Neural cell (in vitro differentiated cells): ENCODE results near the gene IGF2R. TPM values are rescaled to one million over a fixed set of nuclear protein-coding genes. Genes with fewer than 3 reads are reported as not detected.

Experiments
- H2AFZ ChIP-seq: fragments of 200-600, 300-800 bp; sonication (generic), shearing (Covaris generic); 2 replicates; pipeline ENCODE4 v1.6.0; 2014; ENCODE audit warnings: low read depth, mild to moderate bottlenecking, antibody characterized with exemption, low read length, moderate library complexity
- H3F3A ChIP-seq: fragments of 200-600 bp; shearing (Covaris generic); 2 replicates; pipeline ENCODE4 v1.6.1; 2016; ENCODE audit warnings: mild to moderate bottlenecking, moderate library complexity, mixed read lengths, antibody characterized with exemption, low read length; ENCODE audit not compliant: insufficient read depth, poor library complexity, severe bottlenecking
- H3K27ac ChIP-seq: fragments of 200-600, 300-800 bp; sonication (generic), shearing (Covaris generic); 2 replicates; pipeline ENCODE4 v1.5.1; 2014; ENCODE audit warnings: mild to moderate bottlenecking, low read length, moderate library complexity
- H3K27me3 ChIP-seq: fragments of 300-800, 200-600 bp; sonication (generic), shearing (Covaris generic); 2 replicates; pipeline ENCODE4 v1.6.0; 2014; ENCODE audit warnings: mild to moderate bottlenecking, low read depth, low read length, moderate library complexity; ENCODE audit not compliant: insufficient read depth
- H3K36me3 ChIP-seq: fragments of 300-800, 200-600 bp; sonication (generic), shearing (Covaris generic); 2 replicates; pipeline ENCODE4 v1.5.1; 2014; ENCODE audit warnings: mild to moderate bottlenecking, antibody characterized with exemption, low read length, moderate library complexity; ENCODE audit not compliant: insufficient read depth
- H3K4me2 ChIP-seq: fragments of 300-800, 200-600 bp; sonication (generic), shearing (Covaris generic); 2 replicates; pipeline ENCODE4 v1.6.0; 2014; ENCODE audit warnings: mild to moderate bottlenecking, low read length
- H3K4me3 ChIP-seq: fragments of 300-800, 200-600 bp; sonication (generic), shearing (Covaris generic); 2 replicates; pipeline ENCODE4 v1.5.1; 2014; ENCODE audit warnings: mild to moderate bottlenecking, low read length, moderate library complexity
- H3K79me2 ChIP-seq: fragments of 200-600 bp; shearing (Covaris generic); replicated peaks from 2 replicates; pipeline ENCODE4 v1.6.0; 2014; ENCODE audit warnings: mild to moderate bottlenecking, low read length, moderate library complexity; ENCODE audit not compliant: insufficient read depth
- H3K9ac ChIP-seq: fragments of 300-800, 200-600 bp; sonication (generic), shearing (Covaris generic); 2 replicates; pipeline ENCODE4 v1.6.1; 2016; ENCODE audit warnings: mild to moderate bottlenecking, low read length, mixed read lengths
- H3K9me2 ChIP-seq: fragments of 200-600 bp; shearing (Covaris generic); 2 replicates; pipeline ENCODE4 v1.6.1; 2016; ENCODE audit warnings: mild to moderate bottlenecking, low read length, mixed read lengths; ENCODE audit not compliant: insufficient read depth
- H3K9me3 ChIP-seq: fragments of 200-600, 300-800 bp; sonication (generic), shearing (Covaris generic); 2 replicates; pipeline ENCODE4 v1.6.1; 2016; ENCODE audit warnings: mild to moderate bottlenecking, mixed run types, low read length, moderate library complexity, mixed read lengths
- H4K20me1 ChIP-seq: fragments of 200-600 bp; shearing (Covaris generic); 2 replicates; pipeline ENCODE4 v1.6.1; 2016; ENCODE audit warnings: mild to moderate bottlenecking, mixed run types; ENCODE audit not compliant: insufficient read depth
- EP300 ChIP-seq: fragments of 450-650 bp; conservative IDR thresholded peaks from 2 replicates; pipeline ENCODE4 v1.6.1; 2014; ENCODE audit warnings: antibody characterized with exemption, mild to moderate bottlenecking, moderate library complexity; ENCODE audit not compliant: poor library complexity, severe bottlenecking
- EZH2 ChIP-seq: fragments of 200-600, 300-800 bp; shearing (Covaris generic), sonication (generic); IDR thresholded peaks from 2 replicates; pipeline ENCODE4 v1.6.1; 2014; ENCODE audit warnings: antibody characterized with exemption, low read length, borderline replicate concordance, mild to moderate bottlenecking; ENCODE audit not compliant: insufficient read depth, poor library complexity, severe bottlenecking
- MXI1 ChIP-seq: fragments of 450-650 bp; conservative IDR thresholded peaks from 2 replicates; pipeline ENCODE4 v1.6.1; 2014; ENCODE audit warnings: antibody characterized with exemption, mild to moderate bottlenecking; ENCODE audit not compliant: poor library complexity, severe bottlenecking
- POLR2AphosphoS5 ChIP-seq: IDR thresholded peaks from 2 replicates; pipeline ENCODE4 v1.6.1; 2012
- RAD21 ChIP-seq: fragments of 450-650 bp; conservative IDR thresholded peaks from 2 replicates; pipeline ENCODE4 v1.6.1; 2014; ENCODE audit warnings: antibody characterized with exemption, mild to moderate bottlenecking, moderate library complexity
- REST ChIP-seq: IDR thresholded peaks from 2 replicates; pipeline ENCODE4 v1.6.1; 2012; ENCODE audit warnings: borderline replicate concordance
- SMC3 ChIP-seq: fragments of 450-650 bp; conservative IDR thresholded peaks from 2 replicates; pipeline ENCODE4 v1.6.1; 2014; ENCODE audit warnings: antibody characterized with exemption, mild to moderate bottlenecking, moderate library complexity; ENCODE audit not compliant: poor library complexity
- TAF1 ChIP-seq: IDR thresholded peaks from 2 replicates; pipeline ENCODE4 v1.6.1; 2012; ENCODE audit warnings: low read depth
- polyA plus RNA-seq: library from polyadenylated mRNA; depleted of rRNA; stranded (reverse); fragments of >200 nt; gene quantifications from 2 replicates; pipeline ENCODE4 v1.2.3, GENCODE V29; 2014
- TF ChIP-seq, protein P1 (sequence below): fragments of 450-650 bp; IDR thresholded peaks from 2 replicates; pipeline ENCODE4 v1.5.1; 2014; ENCODE audit warnings: antibody characterized with exemption, mild to moderate bottlenecking, moderate library complexity; ENCODE audit not compliant: poor library complexity, severe bottlenecking

The IGF2R gene
- polyA plus RNA-seq, 1 donor from 2014 or later: 15.0 TPM

- Histone ChIP-seq H3F3A (no peaks in the 10 kb centered on the region), H3K9me3 (no peaks in the 10 kb centered on the region), H4K20me1 (no peaks in the 10 kb centered on the region), H2AFZ (no peak overlapping the region), H3K79me2 (no peaks in the 10 kb centered on the region), H3K36me3 (no peaks in the 10 kb centered on the region), H3K4me2 (no peak overlapping the region), H3K27me3 (no peaks in the 10 kb centered on the region), H3K9me2 (no peaks in the 10 kb centered on the region), H3K9ac (no peak overlapping the region), H3K27ac (no peak overlapping the region), H3K4me3 (no peak overlapping the region)
- TF ChIP-seq TAF1 (no peak), RAD21 (no peak), EP300 (no peak), SMC3 (no peak), POLR2AphosphoS5 (no peak), REST (no peak), EZH2 (no peak), MXI1 (no peak)
- TF ChIP-seq, protein P1, sequence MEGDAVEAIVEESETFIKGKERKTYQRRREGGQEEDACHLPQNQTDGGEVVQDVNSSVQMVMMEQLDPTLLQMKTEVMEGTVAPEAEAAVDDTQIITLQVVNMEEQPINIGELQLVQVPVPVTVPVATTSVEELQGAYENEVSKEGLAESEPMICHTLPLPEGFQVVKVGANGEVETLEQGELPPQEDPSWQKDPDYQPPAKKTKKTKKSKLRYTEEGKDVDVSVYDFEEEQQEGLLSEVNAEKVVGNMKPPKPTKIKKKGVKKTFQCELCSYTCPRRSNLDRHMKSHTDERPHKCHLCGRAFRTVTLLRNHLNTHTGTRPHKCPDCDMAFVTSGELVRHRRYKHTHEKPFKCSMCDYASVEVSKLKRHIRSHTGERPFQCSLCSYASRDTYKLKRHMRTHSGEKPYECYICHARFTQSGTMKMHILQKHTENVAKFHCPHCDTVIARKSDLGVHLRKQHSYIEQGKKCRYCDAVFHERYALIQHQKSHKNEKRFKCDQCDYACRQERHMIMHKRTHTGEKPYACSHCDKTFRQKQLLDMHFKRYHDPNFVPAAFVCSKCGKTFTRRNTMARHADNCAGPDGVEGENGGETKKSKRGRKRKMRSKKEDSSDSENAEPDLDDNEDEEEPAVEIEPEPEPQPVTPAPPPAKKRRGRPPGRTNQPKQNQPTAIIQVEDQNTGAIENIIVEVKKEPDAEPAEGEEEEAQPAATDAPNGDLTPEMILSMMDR: no peak
These were observed 11.7 kb upstream of the IGF2R start for GRCh38 chr6:159957071-159957673.

DNA sequence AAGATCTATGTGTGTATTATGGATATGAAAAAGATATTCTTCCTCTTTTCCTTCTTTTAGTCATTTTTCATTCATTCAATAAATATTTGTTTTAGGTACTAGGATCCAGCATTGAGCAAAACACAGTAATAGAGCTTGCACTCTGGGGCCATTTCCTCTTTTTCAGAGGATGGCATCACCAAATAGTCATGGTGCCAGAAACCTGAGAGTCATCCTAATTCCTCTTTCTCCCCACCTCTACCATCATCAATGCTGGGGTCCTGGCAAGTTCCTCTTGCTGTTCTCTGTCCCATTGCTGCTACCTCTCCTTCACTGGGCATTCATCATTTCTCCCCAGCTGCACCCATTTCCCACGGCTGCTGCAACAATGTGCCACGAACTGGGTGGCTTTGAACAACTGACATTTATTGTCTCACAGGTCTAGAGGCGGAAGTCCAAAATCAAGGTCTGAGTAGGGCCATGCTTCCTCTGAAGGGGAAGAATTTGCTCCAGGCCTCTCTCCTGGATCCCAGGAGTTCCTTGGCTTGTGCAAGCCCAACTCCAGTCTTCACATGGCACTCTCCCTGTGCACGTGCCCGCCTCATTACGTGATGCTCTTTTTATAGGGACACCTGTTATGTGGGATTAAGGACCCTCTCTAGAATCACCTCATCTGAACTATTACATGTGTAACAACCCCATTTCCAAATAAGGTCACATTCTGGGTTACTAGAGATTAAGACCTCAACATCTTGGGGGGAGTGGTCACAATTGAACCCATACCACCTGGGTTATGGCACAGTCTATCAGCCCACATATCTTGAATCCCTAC, 9.5 kb upstream of the IGF2R start:
- no peaks in the 10 kb centered on the region for H3K36me3 ChIP-seq
- H3K79me2 ChIP-seq: no peaks in the 10 kb centered on the region
- H4K20me1 ChIP-seq: no peaks in the 10 kb centered on the region
- no peaks in the 10 kb centered on the region for H3K9me3 ChIP-seq
- H3K27me3 ChIP-seq: peaks cover 4% of the 10 kb centered on the region
- no peak overlapping the region for H3K4me3 ChIP-seq
- no peaks in the 10 kb centered on the region for H3F3A ChIP-seq
- TF ChIP-seq MXI1: no peak
- TF ChIP-seq EP300: no peak
- TF ChIP-seq RAD21: no peak
- TF ChIP-seq, protein P1: no peak
- TF ChIP-seq EZH2: no peak
- no peak for TF ChIP-seq REST
- no peak for TF ChIP-seq SMC3
- TF ChIP-seq TAF1: no peak
- no peak for TF ChIP-seq POLR2AphosphoS5
- no peak overlapping the region for H2AFZ ChIP-seq
- no peak overlapping the region for H3K4me2 ChIP-seq
- no peak overlapping the region for H3K27ac ChIP-seq
- no peaks in the 10 kb centered on the region for H3K9me2 ChIP-seq
- H3K9ac ChIP-seq: no peak overlapping the region
